Urinary bladder (tissue), 4 donors: ENCODE measurements around the gene SP6. TPM values are rescaled to one million over a fixed set of nuclear protein-coding genes. Genes with fewer than 3 reads are reported as not detected.

Experiments used
- DNase-seq: peaks from one replicate; pipeline ENCODE4 v3.0.0-alpha.2; 2015; ENCODE audit errors: extremely low spot score
- H3K27ac ChIP-seq: one replicate; pipeline ENCODE4 v1.5.1; 2013; ENCODE audit warnings: low read depth, mild to moderate bottlenecking, moderate library complexity
- H3K36me3 ChIP-seq: one replicate; pipeline ENCODE4 v1.6.1; 2013; ENCODE audit warnings: mild to moderate bottlenecking, moderate library complexity; ENCODE audit not compliant: insufficient read depth
- H3K4me1 ChIP-seq: one replicate; pipeline ENCODE4 v1.6.1; 2013; ENCODE audit warnings: mild to moderate bottlenecking, moderate library complexity; ENCODE audit not compliant: insufficient read depth
- H3K4me3 ChIP-seq: one replicate; pipeline ENCODE4 v1.5.1; 2013; ENCODE audit warnings: low read depth, low read length
- WGBS: extraction: QIAGEN DNeasy Blood & Tissue Kit; methylation state at CpG from one replicate; pipeline ENCODE4 v1.1.7; 2013; 5-methylcytosine and 5-hydroxymethylcytosine counted together
- polyA plus RNA-seq: library from polyadenylated mRNA; stranded (reverse); fragments of 200-250 nt; gene quantifications from one replicate; pipeline ENCODE4 v1.2.3, GENCODE V29; 2013
- total RNA-seq: library from RNA; depleted of rRNA; stranded (reverse); fragments of >200 nt; gene quantifications from one replicate; pipeline ENCODE4 v1.2.3, GENCODE V29; 2014
- donor health status: healthy with polysubstance abuse.
- donor health status: healthy.

Gene SP6
- total and polyA plus RNA-seq, 2 donors, result 2.2 to 2.3 TPM

GRCh38 chr17:47802341-47803022, 48.5 kb downstream of the SP6 start:
- Histone ChIP-seq H3K4me1 (no peaks in the 10 kb centered on the region), H3K27ac (no peak overlapping the region), H3K4me3 (no peak overlapping the region), H3K36me3 (peaks cover under 1% of the 10 kb centered on the region)
- WGBS, result 29% methylated on average over 9 of the region's 9 CpGs
- no peak for DNase-seq

GRCh38 chr17:47801906-47802305, 49.1 kb downstream of the SP6 start:
- no peak for DNase-seq

GRCh38 chr17:47801176-47801765, 49.7 kb downstream of the SP6 start:
- Histone ChIP-seq H3K4me1 (no peaks in the 10 kb centered on the region), H3K36me3 (no peaks in the 10 kb centered on the region), H3K27ac (no peak overlapping the region), H3K4me3 (no peak overlapping the region)
- WGBS, result 83% methylated on average over 4 of the region's 4 CpGs
- DNase-seq, result no peak

More at GRCh38 chr17:47801906-47802305, 49.1 kb downstream of the SP6 start:
- Histone ChIP-seq H3K27ac (no peak overlapping the region), H3K4me1 (no peaks in the 10 kb centered on the region), H3K4me3 (no peak overlapping the region), H3K36me3 (no peaks in the 10 kb centered on the region)
- 52% methylated on average over 6 of the region's 6 CpGs for WGBS

GRCh38 chr17:47800686-47801085, 50.3 kb downstream of the SP6 start:
- no peak for DNase-seq
- no peak overlapping the region for H3K4me3 ChIP-seq
- 82% methylated on average over 12 of the region's 12 CpGs for WGBS
- no peak overlapping the region for H3K27ac ChIP-seq
- no peaks in the 10 kb centered on the region for H3K36me3 ChIP-seq
- no peaks in the 10 kb centered on the region for H3K4me1 ChIP-seq

DNA sequence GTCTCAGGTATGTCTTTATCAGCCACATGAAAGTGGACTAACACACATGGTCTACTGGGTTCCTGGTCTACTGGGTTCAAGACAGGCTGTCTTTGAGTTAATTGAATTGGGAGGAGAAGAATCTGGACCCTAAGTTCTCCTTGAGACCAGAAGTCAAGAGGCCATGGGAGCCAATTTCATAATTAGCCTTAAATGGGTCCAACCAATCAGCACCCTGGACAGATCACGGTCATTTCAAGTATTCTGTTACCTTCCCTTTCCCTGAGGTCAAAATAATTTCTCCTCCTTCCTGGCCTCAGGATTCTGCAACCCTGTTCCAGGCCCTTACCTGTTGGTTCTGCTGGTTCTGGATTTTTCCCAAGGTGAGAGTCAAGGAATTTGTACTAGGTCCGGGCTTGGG, 53.2 kb downstream of the SP6 start:
- no peaks in the 10 kb centered on the region for H3K4me1 ChIP-seq
- no peak overlapping the region for H3K27ac ChIP-seq
- WGBS, result 42% methylated on average over 2 of the region's 2 CpGs
- H3K36me3 ChIP-seq, result no peaks in the 10 kb centered on the region
- no peak overlapping the region for H3K4me3 ChIP-seq
- DNase-seq, result no peak

Other genes with a start within 250 kb of the SP6 start
- 136 TPM for gene KPNB1, start 201.2 kb downstream of the SP6 start, total RNA-seq
- gene KPNB1, start 201.2 kb downstream of the SP6 start, polyA plus RNA-seq, result 66.8 TPM
- gene TBKBP1, start 157.0 kb downstream of the SP6 start, total RNA-seq, result 5.5 TPM
- 19.1 TPM for gene TBKBP1, start 157.0 kb downstream of the SP6 start, polyA plus RNA-seq
- 0.11 TPM for gene TBX21, start 117.9 kb downstream of the SP6 start, total RNA-seq
- gene TBX21, start 117.9 kb downstream of the SP6 start, polyA plus RNA-seq, result 0.25 TPM
- gene OSBPL7, start 29.4 kb downstream of the SP6 start, total RNA-seq, result 7.8 TPM
- gene OSBPL7, start 29.4 kb downstream of the SP6 start, polyA plus RNA-seq, result 9.6 TPM
- gene MRPL10, start 19.6 kb downstream of the SP6 start, total RNA-seq, result 8.5 TPM
- gene MRPL10, start 19.6 kb downstream of the SP6 start, polyA plus RNA-seq, result 80.9 TPM
- gene LRRC46, start 19.5 kb downstream of the SP6 start, total RNA-seq, result not detected
- gene LRRC46, start 19.5 kb downstream of the SP6 start, polyA plus RNA-seq, result 0.30 TPM
- 27.4 TPM for gene SCRN2, start 9.9 kb downstream of the SP6 start, total RNA-seq
- 41.0 TPM for gene SCRN2, start 9.9 kb downstream of the SP6 start, polyA plus RNA-seq
- gene SP2, start 45.1 kb upstream of the SP6 start, total RNA-seq, result 1.9 TPM
- gene SP2, start 45.1 kb upstream of the SP6 start, polyA plus RNA-seq, result 16.0 TPM
- gene PNPO, start 90.4 kb upstream of the SP6 start, total RNA-seq, result 6.6 TPM
- gene PNPO, start 90.4 kb upstream of the SP6 start, polyA plus RNA-seq, result 8.2 TPM
- gene PRR15L, start 106.7 kb upstream of the SP6 start, total RNA-seq, result 3.4 TPM
- 1.2 TPM for gene PRR15L, start 106.7 kb upstream of the SP6 start, polyA plus RNA-seq
- gene CDK5RAP3, start 120.0 kb upstream of the SP6 start, total RNA-seq, result 77.4 TPM
- gene CDK5RAP3, start 120.0 kb upstream of the SP6 start, polyA plus RNA-seq, result 117 TPM
- gene COPZ2, start 186.6 kb upstream of the SP6 start, total RNA-seq, result 45.2 TPM
- 36.0 TPM for gene COPZ2, start 186.6 kb upstream of the SP6 start, polyA plus RNA-seq
- 53.1 TPM for gene NFE2L1, start 197.2 kb upstream of the SP6 start, total RNA-seq
- gene NFE2L1, start 197.2 kb upstream of the SP6 start, polyA plus RNA-seq, result 163 TPM